IPS-NIHi7 (cell line): ENCODE measurements around the gene NIPAL3.
"Not testable (repeated sequence)": the region's sequence is repeated elsewhere in the genome, so short reads cannot be mapped to it uniquely, and the experiment has no call there.

ENCODE experiments used
- DNase-seq: peaks from one replicate; pipeline ENCODE4 v3.0.0; 2012; ENCODE audit warnings: mixed read lengths; ENCODE audit errors: extremely low spot score

NIPAL3 gene

GRCh38 chr1:24488159-24488558 is 72.6 kb downstream of the NIPAL3 start:
- DNase-seq: not testable (repeated sequence)

- DNase-seq: no peak
Measured at GRCh38 chr1:24489674-24490073, 74.1 kb downstream of the NIPAL3 start.

GRCh38 chr1:24490101-24490781 is 74.6 kb downstream of the NIPAL3 start:
- no peak for DNase-seq

- no peak for DNase-seq
Measured at GRCh38 chr1:24491577-24492360, 76.2 kb downstream of the NIPAL3 start.

GRCh38 chr1:24492935-24493334 is 77.3 kb downstream of the NIPAL3 start:
- DNase-seq: not testable (repeated sequence)

- DNase-seq: no peak
Measured at GRCh38 chr1:24493785-24494184, 78.2 kb downstream of the NIPAL3 start.

- DNase-seq: no peak
Measured at GRCh38 chr1:24498589-24498988, 83.0 kb downstream of the NIPAL3 start.

- DNase-seq: no peak
Measured at GRCh38 chr1:24500448-24501048, 84.9 kb downstream of the NIPAL3 start.

- no peak for DNase-seq
Measured at GRCh38 chr1:24501371-24502064, 85.9 kb downstream of the NIPAL3 start.

GRCh38 chr1:24502065-24502708 is 86.6 kb downstream of the NIPAL3 start:
- DNase-seq: peak; percentile 75

- peak; percentile 98 for DNase-seq
Measured at GRCh38 chr1:24502709-24503058, 87.1 kb downstream of the NIPAL3 start, which contains the start of gene RCAN3. RCAN3 (plus strand) TSS chr1:24502836; CDS start chr1:24514373, 11,537 bp downstream.

- no peak for DNase-seq
Measured at GRCh38 chr1:24503059-24503751, 87.6 kb downstream of the NIPAL3 start.

- DNase-seq: no peak
Measured at GRCh38 chr1:24503870-24504523, 88.4 kb downstream of the NIPAL3 start.

GRCh38 chr1:24504560-24504959 is 89.0 kb downstream of the NIPAL3 start:
- DNase-seq: no peak

- no peak for DNase-seq
Measured at GRCh38 chr1:24505816-24506215, 90.2 kb downstream of the NIPAL3 start.

- DNase-seq: no peak
Measured at GRCh38 chr1:24506691-24507381, 91.2 kb downstream of the NIPAL3 start.

GRCh38 chr1:24507405-24507804 is 91.8 kb downstream of the NIPAL3 start:
- no peak for DNase-seq

GRCh38 chr1:24508911-24509310 is 93.3 kb downstream of the NIPAL3 start:
- DNase-seq: no peak

GRCh38 chr1:24513706-24514105 is 98.1 kb downstream of the NIPAL3 start:
- DNase-seq: no peak

- no peak for DNase-seq
Measured at GRCh38 chr1:24514946-24515345, 99.3 kb downstream of the NIPAL3 start.
